Measurements from ENCODE around the gene BMAL2.

Gene BMAL2

DNA sequence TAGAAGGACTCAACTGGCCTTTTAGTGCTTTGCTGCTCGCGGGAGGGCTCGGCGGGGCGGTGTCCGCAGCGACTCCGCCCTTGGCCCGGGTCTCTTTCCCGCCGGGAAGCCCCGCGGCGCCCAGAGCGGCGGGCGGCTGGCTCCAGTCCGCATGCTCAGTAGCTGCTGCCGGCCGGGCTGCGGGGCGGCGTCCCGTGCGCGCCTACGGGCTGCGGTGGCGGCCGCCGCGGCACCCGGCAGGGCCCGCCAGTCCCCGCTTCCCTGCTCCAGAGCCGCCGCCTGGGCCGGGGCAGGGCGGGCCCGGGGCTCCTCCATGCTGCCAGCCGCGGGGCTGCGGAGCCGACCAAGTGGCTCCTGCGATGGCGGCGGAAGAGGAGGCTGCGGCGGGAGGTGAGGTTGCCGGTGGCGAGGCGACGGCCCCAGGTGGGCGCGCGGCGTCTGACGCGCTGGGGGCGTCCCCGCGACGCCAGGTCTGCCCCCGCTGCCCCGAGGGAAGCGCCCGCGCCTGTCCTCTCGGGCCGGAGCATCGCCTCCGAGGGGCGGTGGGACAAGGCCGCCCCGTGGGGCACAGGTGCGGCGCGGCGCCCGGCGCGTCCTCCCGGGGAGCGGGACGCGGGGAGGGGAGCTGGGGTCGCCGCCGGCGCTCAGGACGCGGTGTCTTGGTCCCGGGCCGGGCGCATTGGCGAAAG is at the start of gene BMAL2:
BMAL2 (plus strand) TSS at position 123 of the 689 bp plus-strand sequence; CDS start at position 360, 237 bp downstream.
- DNase-seq (ENCODE audit: low read depth): no peak

GRCh38 chr12:27284021-27284420 is 48.6 kb upstream of the BMAL2 start:
- DNase-seq (ENCODE audit: low read depth): no peak
- no peak overlapping the region for H3K4me3 ChIP-seq (ENCODE audit: low read depth, low read length)

More for the DNA sequence above, at the start of gene BMAL2:
- peak within 1 kb of the TSS; percentile 68 for H3K4me3 ChIP-seq (ENCODE audit: low read depth, low read length)

DNA sequence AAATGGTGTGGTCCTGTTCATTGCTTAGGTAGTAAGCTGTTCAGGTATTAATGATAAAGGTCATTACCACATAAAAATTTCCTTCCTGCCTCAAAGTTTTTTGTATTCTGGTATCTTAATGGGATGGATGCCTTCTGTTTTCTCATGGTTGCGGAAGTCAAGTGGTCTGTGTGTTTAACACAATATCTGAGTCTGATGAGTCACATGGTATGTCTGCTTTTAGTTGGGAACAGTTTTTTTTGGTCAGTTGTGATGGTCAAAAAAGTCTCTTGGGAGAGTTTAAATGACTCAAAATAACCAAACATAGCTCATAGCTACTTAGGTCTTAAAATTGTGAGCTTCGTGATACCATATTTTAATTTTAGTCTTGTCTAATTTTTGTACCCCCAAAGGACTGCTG is 47.9 kb upstream of the BMAL2 start:
- DNase-seq (ENCODE audit: low read depth): peak; percentile 43
- H3K4me3 ChIP-seq (ENCODE audit: low read depth, low read length): no peak overlapping the region

DNA sequence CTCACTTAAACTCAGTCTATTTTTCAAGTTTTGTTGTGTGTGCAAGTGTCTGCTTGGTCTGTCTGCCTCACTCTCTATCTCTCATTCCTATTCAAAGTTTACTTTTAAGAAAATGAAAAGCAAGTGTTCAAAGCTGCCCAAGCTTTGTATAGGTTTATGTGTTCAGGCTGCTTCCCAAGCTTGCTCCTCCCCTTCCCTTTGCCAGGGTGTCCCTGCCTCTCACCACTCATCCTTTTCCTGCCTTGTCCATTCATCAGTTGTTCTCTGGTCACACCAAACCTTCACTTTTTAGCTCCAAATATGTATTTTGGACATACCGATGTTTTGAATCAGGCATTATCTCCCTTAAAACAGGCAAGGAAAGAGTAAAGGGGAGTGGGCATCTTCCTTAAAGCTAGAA is 47.2 kb upstream of the BMAL2 start:
- H3K4me3 ChIP-seq (ENCODE audit: low read depth, low read length): no peak overlapping the region
- DNase-seq (ENCODE audit: low read depth): no peak

DNA sequence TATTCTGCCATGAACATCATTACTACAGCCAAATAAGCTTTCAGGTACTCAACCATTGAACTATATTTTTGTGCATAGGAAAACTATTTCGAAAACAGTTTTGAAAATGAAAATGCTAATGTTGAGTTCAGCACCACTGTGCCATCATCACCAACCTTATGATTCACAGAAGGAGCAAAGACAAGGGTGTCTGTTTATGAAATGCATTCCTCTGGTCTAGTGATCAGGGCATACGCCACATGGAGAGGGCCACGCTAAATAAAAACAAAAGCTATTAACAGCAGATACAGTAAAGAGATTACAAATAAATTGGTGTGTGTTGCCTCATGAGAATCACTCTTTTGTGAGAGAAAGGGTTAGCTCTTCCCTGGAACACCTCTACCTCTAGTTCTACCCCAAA is 43.2 kb upstream of the BMAL2 start:
- DNase-seq (ENCODE audit: low read depth): no peak
- H3K4me3 ChIP-seq (ENCODE audit: low read depth, low read length): no peak overlapping the region

DNA sequence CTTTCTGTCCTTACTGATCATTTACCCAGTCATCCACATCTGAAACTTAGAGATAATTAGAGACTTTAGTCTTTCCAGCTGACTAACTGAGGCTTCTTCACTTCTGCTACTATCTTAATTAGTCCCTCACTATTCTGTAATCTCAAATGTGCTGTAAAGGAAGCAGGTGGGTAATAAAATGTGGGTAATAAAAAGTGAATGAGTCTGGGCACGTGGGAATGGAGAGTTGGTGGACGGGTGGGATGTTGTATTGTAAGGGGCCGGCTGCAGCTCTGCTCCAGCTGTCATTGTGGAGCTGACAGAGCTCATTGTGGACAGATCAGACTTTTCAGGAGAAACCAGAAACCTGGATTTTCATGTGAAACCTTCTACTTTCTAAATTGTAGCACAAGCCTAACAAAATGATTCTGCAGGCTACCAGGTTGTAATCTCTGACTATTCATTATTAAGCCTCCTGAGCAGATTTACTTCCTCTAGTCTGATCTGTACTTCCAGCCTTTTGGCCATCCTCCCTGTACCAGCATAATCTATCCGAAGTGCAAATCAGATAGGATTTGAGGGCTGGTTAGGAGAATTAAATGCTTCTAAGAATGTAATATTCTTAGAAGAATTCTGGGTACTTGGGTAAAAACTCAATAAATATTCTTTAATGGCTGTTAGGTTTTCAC is 42.0 kb upstream of the BMAL2 start:
- DNase-seq (ENCODE audit: low read depth): no peak
- no peak overlapping the region for H3K4me3 ChIP-seq (ENCODE audit: low read depth, low read length)

DNA sequence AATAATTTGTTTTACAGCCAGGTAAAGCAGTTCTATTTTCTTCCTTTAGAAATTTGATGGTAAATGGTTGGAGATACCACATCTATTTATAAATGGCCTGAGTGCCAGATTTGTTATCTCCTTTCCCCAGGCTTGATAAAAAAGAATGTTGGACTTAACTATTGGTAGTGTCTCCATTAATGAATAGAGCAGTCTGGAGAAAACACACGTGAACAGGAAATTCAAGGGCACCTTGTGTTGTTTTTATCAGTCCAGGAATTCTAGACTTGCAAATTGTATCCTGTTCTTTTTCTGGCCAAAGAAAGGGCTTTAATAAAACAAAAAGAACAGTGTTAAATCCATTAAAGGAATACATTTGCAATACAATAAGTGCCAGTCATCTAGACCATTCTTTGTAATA is 40.8 kb upstream of the BMAL2 start:
- DNase-seq (ENCODE audit: low read depth): no peak
- no peak overlapping the region for H3K4me3 ChIP-seq (ENCODE audit: low read depth, low read length)

DNA sequence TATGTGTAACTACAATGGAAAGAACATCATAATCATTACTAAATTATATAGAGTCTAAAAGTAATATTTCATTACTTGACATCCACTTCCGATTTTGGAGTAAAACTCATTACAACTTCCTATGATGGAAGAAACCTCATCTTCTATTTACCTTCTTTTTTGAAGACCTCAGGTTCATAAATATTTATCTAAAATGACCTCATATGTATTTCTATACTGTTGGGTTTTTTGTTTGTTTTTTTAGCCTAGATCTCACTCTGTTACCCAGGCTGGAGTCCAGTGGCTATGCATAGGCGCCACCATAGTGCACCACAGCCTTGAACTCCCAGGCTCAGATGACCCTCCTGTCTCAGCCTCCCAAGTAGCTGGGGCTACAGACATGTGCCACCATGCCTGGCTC is 39.9 kb upstream of the BMAL2 start:
- H3K4me3 ChIP-seq (ENCODE audit: low read depth, low read length): no peak overlapping the region
- DNase-seq (ENCODE audit: low read depth): no peak

GRCh38 chr12:27293463-27293862 is 39.2 kb upstream of the BMAL2 start:
- H3K4me3 ChIP-seq (ENCODE audit: low read depth, low read length): no peak overlapping the region
- no peak for DNase-seq (ENCODE audit: low read depth)

DNA sequence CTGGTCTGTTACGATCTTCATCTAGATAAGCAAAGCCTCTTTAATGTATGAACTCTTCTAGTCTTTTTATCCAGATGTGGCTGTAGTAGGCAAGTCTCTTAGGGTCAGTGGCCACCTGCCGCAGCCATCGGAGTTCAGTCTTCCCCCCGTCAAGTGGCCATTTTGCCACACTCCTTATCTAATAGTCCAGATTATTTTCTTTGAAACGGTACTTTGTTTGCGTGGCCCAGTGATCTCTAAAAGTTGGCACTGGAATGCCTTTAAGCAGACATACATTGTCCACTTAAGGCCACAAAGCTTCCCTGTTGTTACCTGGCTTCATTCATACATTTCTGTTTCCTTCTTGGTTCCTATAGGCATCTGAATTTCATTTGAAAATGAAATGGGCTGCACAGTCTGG is 36.0 kb upstream of the BMAL2 start:
- no peak overlapping the region for H3K4me3 ChIP-seq (ENCODE audit: low read depth, low read length)
- no peak for DNase-seq (ENCODE audit: low read depth)

DNA sequence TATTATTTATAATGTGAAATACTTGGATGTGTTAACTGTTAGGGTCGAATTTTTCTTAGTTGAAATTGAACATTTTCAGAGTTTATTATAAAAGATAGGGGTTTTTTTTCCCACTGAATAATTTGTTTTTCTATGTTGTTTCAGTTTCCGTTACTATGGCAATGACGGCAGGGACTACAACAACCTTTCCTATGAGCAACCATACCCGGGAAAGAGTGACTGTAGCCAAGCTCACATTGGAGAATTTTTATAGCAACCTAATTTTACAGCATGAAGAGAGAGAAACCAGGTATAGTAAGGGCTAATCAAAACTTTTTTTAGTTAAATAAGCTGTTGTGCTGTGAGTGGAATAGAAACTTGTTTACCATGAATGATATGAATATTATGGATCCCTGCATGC is 35.1 kb upstream of the BMAL2 start:
- no peak overlapping the region for H3K4me3 ChIP-seq (ENCODE audit: low read depth, low read length)
- no peak for DNase-seq (ENCODE audit: low read depth)

DNA sequence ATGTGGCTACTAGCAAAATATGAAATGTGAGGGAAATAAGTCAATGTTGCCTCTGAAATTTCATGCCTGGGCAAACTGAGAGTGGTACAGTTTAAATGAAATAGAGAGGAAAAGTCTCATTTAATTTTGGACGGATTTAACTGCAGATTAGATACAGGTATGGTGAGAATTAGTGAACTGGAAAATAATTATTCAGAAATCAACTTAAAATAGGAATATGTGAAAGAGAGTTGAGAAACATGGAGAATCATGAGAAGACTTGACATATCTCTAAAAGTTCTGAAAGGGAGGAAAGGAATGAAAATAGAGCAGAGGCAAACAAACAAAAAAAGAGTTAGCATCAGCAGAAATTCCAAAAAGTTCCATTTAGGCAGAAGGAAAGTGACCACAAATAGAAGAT is 33.5 kb upstream of the BMAL2 start:
- no peak overlapping the region for H3K4me3 ChIP-seq (ENCODE audit: low read depth, low read length)
- DNase-seq (ENCODE audit: low read depth): no peak

GRCh38 chr12:27300226-27300625 is 32.4 kb upstream of the BMAL2 start:
- no peak overlapping the region for H3K4me3 ChIP-seq (ENCODE audit: low read depth, low read length)

DNA sequence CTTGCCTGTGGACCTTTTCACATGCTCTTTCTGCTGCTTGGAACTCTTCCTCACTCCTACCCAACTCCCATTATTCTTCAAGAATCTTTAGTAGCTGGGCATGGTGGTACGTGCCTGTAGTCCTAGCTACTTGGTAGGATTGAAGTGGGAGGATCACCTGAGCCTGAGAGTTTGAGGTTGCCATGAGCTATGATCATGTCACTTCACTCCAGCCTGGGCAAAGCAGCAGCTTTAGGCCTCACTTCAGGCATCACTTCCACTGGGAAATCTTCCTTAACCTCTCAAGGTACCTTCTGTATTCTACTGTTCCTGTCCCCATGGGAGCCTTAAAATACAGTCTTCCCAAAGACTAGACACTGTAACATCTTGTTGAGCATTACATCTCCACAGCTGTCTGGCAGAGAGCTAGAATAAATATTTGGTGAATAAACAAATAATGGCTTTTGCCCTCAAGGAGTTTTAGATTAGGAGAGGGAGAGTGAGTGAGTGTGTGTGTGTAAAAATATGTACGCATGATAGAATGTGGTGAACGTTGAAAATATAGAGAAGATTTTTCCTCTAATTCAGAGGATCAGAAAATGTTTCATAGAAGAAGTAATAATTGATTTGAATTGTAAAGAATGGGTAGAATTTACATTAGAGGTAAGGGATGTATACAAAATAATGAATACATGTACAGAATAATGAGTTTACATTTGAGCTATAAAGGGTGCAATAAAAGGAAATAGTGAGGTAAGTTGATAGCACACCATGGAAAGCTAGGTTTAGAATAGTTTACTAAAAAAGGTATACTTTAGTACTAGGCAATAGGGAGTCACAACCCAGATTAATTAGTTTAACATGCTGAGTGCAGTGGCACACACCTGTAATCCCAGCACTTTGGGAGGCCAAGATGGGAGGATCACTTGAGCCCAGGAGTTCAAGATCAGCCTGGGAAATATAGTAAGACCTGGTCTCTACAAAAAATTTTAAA is 29.2 kb upstream of the BMAL2 start:
- DNase-seq (ENCODE audit: low read depth): no peak
- H3K4me3 ChIP-seq (ENCODE audit: low read depth, low read length): no peak overlapping the region

More at GRCh38 chr12:27300226-27300625, 32.4 kb upstream of the BMAL2 start:
- no peak for DNase-seq (ENCODE audit: low read depth)

- H3K4me3 ChIP-seq (ENCODE audit: low read depth, low read length): no peak overlapping the region
Measured at GRCh38 chr12:27304856-27305255, 27.8 kb upstream of the BMAL2 start.

GRCh38 chr12:27305673-27306456 is 26.8 kb upstream of the BMAL2 start:
- no peak overlapping the region for H3K4me3 ChIP-seq (ENCODE audit: low read depth, low read length)
- no peak for DNase-seq (ENCODE audit: low read depth)

More at GRCh38 chr12:27304856-27305255, 27.8 kb upstream of the BMAL2 start:
- DNase-seq (ENCODE audit: low read depth): no peak

DNA sequence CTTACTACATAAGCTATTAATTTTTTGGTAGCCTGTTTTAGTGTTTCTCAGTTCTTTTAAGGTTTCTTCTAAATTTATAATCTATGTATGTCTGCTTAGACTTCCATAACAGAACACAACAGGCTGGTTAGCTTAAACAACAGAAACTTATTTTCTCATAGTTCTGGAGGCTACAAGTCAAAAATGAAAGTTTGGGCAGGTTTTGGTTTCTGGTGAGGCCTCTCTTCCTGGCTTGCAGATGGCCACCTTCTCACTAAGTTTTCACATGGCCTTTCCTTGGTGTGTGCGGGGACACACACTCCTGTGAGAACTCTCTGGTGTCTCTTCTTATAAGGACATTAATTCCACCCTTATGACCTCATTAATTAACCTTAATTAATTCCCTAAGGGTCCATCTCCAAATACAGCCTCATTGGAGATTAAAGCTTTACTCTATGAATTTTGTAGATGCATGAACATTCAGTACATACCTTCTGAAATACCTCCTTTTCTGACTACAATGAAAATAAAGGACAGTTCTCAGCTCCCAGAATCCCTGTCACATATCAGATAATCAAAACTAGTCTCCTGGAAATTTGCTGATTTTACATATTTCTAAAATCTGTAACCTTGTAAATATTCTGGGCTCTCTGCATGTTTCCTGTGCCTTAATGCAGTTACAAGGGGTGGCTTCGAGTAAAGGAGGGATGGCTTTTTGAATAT is 23.2 kb upstream of the BMAL2 start:
- no peak for DNase-seq (ENCODE audit: low read depth)
- no peak overlapping the region for H3K4me3 ChIP-seq (ENCODE audit: low read depth, low read length)

DNA sequence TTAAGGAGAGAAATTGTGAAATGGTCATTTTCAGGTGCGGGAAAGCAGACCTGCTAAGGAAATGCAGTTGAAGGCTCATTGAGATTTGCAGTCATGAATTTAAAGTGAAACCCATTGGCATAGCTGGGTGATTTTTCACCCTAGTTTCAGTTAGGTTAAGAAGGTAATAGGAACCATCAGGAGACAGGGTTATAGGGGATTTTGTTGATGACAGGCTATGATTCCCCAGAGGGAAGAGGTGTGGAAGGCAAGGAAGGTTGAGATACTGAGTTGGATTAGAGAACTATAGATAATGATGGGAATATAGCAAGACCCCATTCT is 22.7 kb upstream of the BMAL2 start:
- H3K4me3 ChIP-seq (ENCODE audit: low read depth, low read length): no peak overlapping the region
- no peak for DNase-seq (ENCODE audit: low read depth)

DNA sequence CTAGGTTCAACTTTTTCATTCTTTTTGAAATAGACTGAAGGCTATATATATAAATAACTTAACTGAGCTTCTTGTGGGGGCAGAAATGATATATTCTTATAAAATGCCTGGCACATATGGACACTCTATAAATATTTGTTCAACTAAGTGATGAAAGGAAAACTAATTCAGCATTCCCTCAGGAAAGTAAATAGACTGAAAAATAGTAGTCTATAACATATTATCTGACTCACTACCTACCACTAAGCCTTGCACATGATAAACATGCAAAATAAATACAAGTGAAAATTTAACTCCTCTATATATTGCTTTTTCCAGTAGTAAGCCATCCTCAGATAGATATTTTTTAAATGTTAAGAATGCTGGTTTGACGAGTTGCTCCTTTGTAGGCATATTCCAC is 15.7 kb upstream of the BMAL2 start:
- no peak for DNase-seq (ENCODE audit: low read depth)
- no peak overlapping the region for H3K4me3 ChIP-seq (ENCODE audit: low read depth, low read length)

Measured in skeletal muscle cell (primary cell).